ACHN (cell line): Measurements from ENCODE around the gene NDST1.
A peak's percentile ranks its signal among the peaks of the same experiment; 100 is the strongest.

Experiments used
- DNase-seq: peaks from one replicate; pipeline ENCODE4 v3.0.0-alpha.2; 2015
- in situ Hi-C: cut with HindIII; loops from 2 replicates; pipeline ENCODE4 v1.10.0; 2017; ENCODE audit warnings: low sequenced_read_pairs, low pct_ligation_motif_present, low pct_unique_long_range_greater_than_20kb

Gene NDST1

GRCh38 chr5:150503386-150503785 is 4.5 kb upstream of the NDST1 start:
- DNase-seq: no peak
- in situ Hi-C loops: no loop called here

- in situ Hi-C loops: no loop called here
- peak; percentile 71 for DNase-seq
Observed at GRCh38 chr5:150503977-150504620, 3.8 kb upstream of the NDST1 start.

- DNase-seq: no peak
- in situ Hi-C loops: no loop called here
Observed at GRCh38 chr5:150505041-150505511, 2.9 kb upstream of the NDST1 start.

- in situ Hi-C loops: no loop called here
- no peak for DNase-seq
Observed at GRCh38 chr5:150505816-150506215, 2.1 kb upstream of the NDST1 start.

GRCh38 chr5:150506571-150507473 is 1.1 kb upstream of the NDST1 start:
- no peak for DNase-seq
- in situ Hi-C loops: no loop called here

GRCh38 chr5:150508277-150508640 is 328 bp downstream of the NDST1 start:
- DNase-seq: no peak
- in situ Hi-C loops: no loop called here

- no peak for DNase-seq
- in situ Hi-C loops: no loop called here
Observed at GRCh38 chr5:150508828-150509227, 897 bp downstream of the NDST1 start.

GRCh38 chr5:150509992-150510391 is 2.1 kb downstream of the NDST1 start:
- no peak for DNase-seq
- in situ Hi-C loops: no loop called here

- in situ Hi-C loops: no loop called here
- no peak for DNase-seq
Observed at GRCh38 chr5:150510460-150511263, 2.7 kb downstream of the NDST1 start.

- peak; percentile 38 for DNase-seq
Observed at GRCh38 chr5:150511578-150512367, 3.8 kb downstream of the NDST1 start.

GRCh38 chr5:150512368-150512747 is 4.4 kb downstream of the NDST1 start:
- DNase-seq: no peak
- in situ Hi-C loops: no loop called here

More at GRCh38 chr5:150511578-150512367, 3.8 kb downstream of the NDST1 start:
- in situ Hi-C loops: no loop called here

- in situ Hi-C loops: no loop called here
- DNase-seq: no peak
Observed at GRCh38 chr5:150513375-150514309, 5.7 kb downstream of the NDST1 start.

GRCh38 chr5:150514708-150515211 is 6.8 kb downstream of the NDST1 start:
- in situ Hi-C loops: no loop called here
- peak; percentile 81 for DNase-seq

- in situ Hi-C loops: no loop called here
- DNase-seq: peak; percentile 67
Observed at GRCh38 chr5:150515446-150515845, 7.5 kb downstream of the NDST1 start.

GRCh38 chr5:150516011-150516410 is 8.1 kb downstream of the NDST1 start:
- in situ Hi-C loops: no loop called here
- DNase-seq: peak; percentile 27

- peak; percentile 96 for DNase-seq
- in situ Hi-C loops: no loop called here
Observed at GRCh38 chr5:150517272-150518152, 9.6 kb downstream of the NDST1 start.
